Cortex of kidney (tissue), 1 donor: Measurements from ENCODE around the gene RNF114.

ENCODE experiments used
- DNase-seq: peaks from one replicate; lab custom pipeline; 2025; lab: John Stamatoyannopoulos, UW

The RNF114 gene

GRCh38 chr20:49904440-49905214, 31.6 kb upstream of the RNF114 start:
- DNase-seq = no peak

- DNase-seq = no peak
Measured at GRCh38 chr20:49905415-49906091, 30.6 kb upstream of the RNF114 start.

- no peak for DNase-seq
Measured at GRCh38 chr20:49906101-49906604, 30.0 kb upstream of the RNF114 start.

- no peak for DNase-seq
Measured at GRCh38 chr20:49906615-49907154, 29.5 kb upstream of the RNF114 start.

GRCh38 chr20:49907405-49908257, 28.6 kb upstream of the RNF114 start:
- no peak for DNase-seq

GRCh38 chr20:49908258-49908565, 28.0 kb upstream of the RNF114 start:
- DNase-seq = no peak

- no peak for DNase-seq
Measured at GRCh38 chr20:49909499-49910339, 26.5 kb upstream of the RNF114 start.

- DNase-seq = no peak
Measured at GRCh38 chr20:49910340-49910706, 25.9 kb upstream of the RNF114 start.

- no peak for DNase-seq
Measured at GRCh38 chr20:49913399-49914047, 22.7 kb upstream of the RNF114 start.

- DNase-seq = no peak
Measured at GRCh38 chr20:49914310-49915117, 21.7 kb upstream of the RNF114 start.

GRCh38 chr20:49915118-49915379, 21.1 kb upstream of the RNF114 start:
- no peak for DNase-seq

GRCh38 chr20:49915380-49916145, 20.6 kb upstream of the RNF114 start, which contains the start of gene SPATA2:
Gene SPATA2, minus strand, starts transcription at chr20:49915529. Its CDS starts 7,039 bp downstream, at chr20:49908490.
- DNase-seq = no peak

GRCh38 chr20:49916146-49917002, 19.8 kb upstream of the RNF114 start:
- no peak for DNase-seq

- no peak for DNase-seq
Measured at GRCh38 chr20:49918446-49918845, 17.8 kb upstream of the RNF114 start.

GRCh38 chr20:49919009-49919408, 17.2 kb upstream of the RNF114 start:
- DNase-seq = no peak

- no peak for DNase-seq
Measured at GRCh38 chr20:49919461-49919860, 16.7 kb upstream of the RNF114 start.

GRCh38 chr20:49924247-49924646, 11.9 kb upstream of the RNF114 start:
- no peak for DNase-seq

- DNase-seq = no peak
Measured at GRCh38 chr20:49925901-49926454, 10.2 kb upstream of the RNF114 start.
